T-helper 2 cell treated with Interferon-gamma antibody and Interleukin-4, amounts not matched to agents 5 μg/mL and 100 μg/mL, for 36 hours (primary cell): ENCODE data around the gene PTCH2.
"Not testable (repeated sequence)": the region's sequence is repeated elsewhere in the genome, so short reads cannot be mapped to it uniquely, and the experiment has no call there.

Experiments used
- DNase-seq: peaks from one replicate; pipeline ENCODE4 v3.0.0; 2021; ENCODE audit warnings: low spot score
- H3K27ac Mint-ChIP-seq: one replicate; pipeline ENCODE4 v1.8.0; 2021; ENCODE audit warnings: mild to moderate bottlenecking, mixed read lengths
- H3K27me3 Mint-ChIP-seq: one replicate; pipeline ENCODE4 v1.8.0; 2021; ENCODE audit warnings: low read depth, mixed read lengths
- H3K36me3 Mint-ChIP-seq: one replicate; pipeline ENCODE4 v1.8.0; 2021; ENCODE audit warnings: low read depth, mixed read lengths
- H3K4me1 Mint-ChIP-seq: one replicate; pipeline ENCODE4 v1.8.0; 2021; ENCODE audit warnings: low read depth, mixed read lengths
- H3K4me3 Mint-ChIP-seq: one replicate; pipeline ENCODE4 v1.8.0; 2022; ENCODE audit warnings: mild to moderate bottlenecking, moderate library complexity, mixed read lengths
- H3K9me3 Mint-ChIP-seq: one replicate; pipeline ENCODE4 v1.8.0; 2021; ENCODE audit warnings: mixed read lengths

PTCH2 gene

GRCh38 chr1:44855742-44856141, 12.7 kb upstream of the PTCH2 start:
- DNase-seq, result no peak
- Mint-ChIP-seq H3K27ac (no peak overlapping the region), H3K4me3 (no peak overlapping the region), H3K36me3 (peaks cover 13% of the 10 kb centered on the region), H3K9me3 (no peaks in the 10 kb centered on the region), H3K4me1 (peaks cover 3% of the 10 kb centered on the region), H3K27me3 (no peaks in the 10 kb centered on the region)

- Mint-ChIP-seq H3K4me3 (no peak overlapping the region), H3K27ac (no peak overlapping the region), H3K9me3 (no peaks in the 10 kb centered on the region), H3K4me1 (no peaks in the 10 kb centered on the region), H3K36me3 (peaks cover 13% of the 10 kb centered on the region), H3K27me3 (no peaks in the 10 kb centered on the region)
- no peak for DNase-seq
These were observed 11.9 kb upstream of the PTCH2 start for GRCh38 chr1:44854970-44855369.

GRCh38 chr1:44853201-44853600, 10.1 kb upstream of the PTCH2 start:
- no peaks in the 10 kb centered on the region for H3K9me3 Mint-ChIP-seq
- H3K4me3 Mint-ChIP-seq, result no peak overlapping the region
- no peaks in the 10 kb centered on the region for H3K4me1 Mint-ChIP-seq
- peaks cover 13% of the 10 kb centered on the region for H3K36me3 Mint-ChIP-seq
- no peak overlapping the region for H3K27ac Mint-ChIP-seq
- no peak for DNase-seq
- H3K27me3 Mint-ChIP-seq, result no peaks in the 10 kb centered on the region

GRCh38 chr1:44851308-44851707, 8.3 kb upstream of the PTCH2 start:
- H3K4me3 Mint-ChIP-seq, result no peak overlapping the region
- no peak for DNase-seq
- H3K27ac Mint-ChIP-seq, result no peak overlapping the region
- H3K9me3 Mint-ChIP-seq, result no peaks in the 10 kb centered on the region
- H3K27me3 Mint-ChIP-seq, result no peaks in the 10 kb centered on the region
- H3K36me3 Mint-ChIP-seq, result peaks cover 9% of the 10 kb centered on the region
- no peaks in the 10 kb centered on the region for H3K4me1 Mint-ChIP-seq

- no peak overlapping the region for H3K27ac Mint-ChIP-seq
- H3K4me1 Mint-ChIP-seq, result no peaks in the 10 kb centered on the region
- no peak overlapping the region for H3K4me3 Mint-ChIP-seq
- peaks cover 5% of the 10 kb centered on the region for H3K36me3 Mint-ChIP-seq
- peaks cover 2% of the 10 kb centered on the region for H3K27me3 Mint-ChIP-seq
- no peak for DNase-seq
- no peaks in the 10 kb centered on the region for H3K9me3 Mint-ChIP-seq
These were observed 6.6 kb upstream of the PTCH2 start for GRCh38 chr1:44849575-44850132.

GRCh38 chr1:44848456-44849181, 5.6 kb upstream of the PTCH2 start:
- Mint-ChIP-seq H3K4me3 (no peak overlapping the region), H3K27ac (no peak overlapping the region), H3K9me3 (no peaks in the 10 kb centered on the region), H3K36me3 (peaks cover 7% of the 10 kb centered on the region), H3K27me3 (peaks cover 10% of the 10 kb centered on the region), H3K4me1 (no peaks in the 10 kb centered on the region)
- no peak for DNase-seq

- peaks cover 10% of the 10 kb centered on the region for H3K27me3 Mint-ChIP-seq
- H3K4me3 Mint-ChIP-seq, result no peak overlapping the region
- H3K4me1 Mint-ChIP-seq, result no peaks in the 10 kb centered on the region
- no peaks in the 10 kb centered on the region for H3K9me3 Mint-ChIP-seq
- peaks cover 5% of the 10 kb centered on the region for H3K36me3 Mint-ChIP-seq
- DNase-seq, result no peak
- H3K27ac Mint-ChIP-seq, result no peak overlapping the region
These were observed 4.8 kb upstream of the PTCH2 start for GRCh38 chr1:44847845-44848244.

GRCh38 chr1:44846985-44847384, 3.9 kb upstream of the PTCH2 start:
- DNase-seq, result no peak
- no peaks in the 10 kb centered on the region for H3K4me1 Mint-ChIP-seq
- no peaks in the 10 kb centered on the region for H3K9me3 Mint-ChIP-seq
- no peak overlapping the region for H3K27ac Mint-ChIP-seq
- H3K36me3 Mint-ChIP-seq, result peaks cover 5% of the 10 kb centered on the region
- no peak overlapping the region for H3K4me3 Mint-ChIP-seq
- peaks cover 17% of the 10 kb centered on the region for H3K27me3 Mint-ChIP-seq

GRCh38 chr1:44842486-44842861, 579 bp downstream of the PTCH2 start:
- peaks cover 26% of the 10 kb centered on the region for H3K27me3 Mint-ChIP-seq
- no peak overlapping the region for H3K27ac Mint-ChIP-seq
- H3K4me3 Mint-ChIP-seq, result peak overlapping the region; percentile 43

GRCh38 chr1:44839576-44839975, 3.5 kb downstream of the PTCH2 start:
- DNase-seq, result no peak
- Mint-ChIP-seq H3K27me3 (peaks cover 24% of the 10 kb centered on the region), H3K9me3 (no peaks in the 10 kb centered on the region), H3K4me1 (peaks cover 8% of the 10 kb centered on the region), H3K4me3 (no peak overlapping the region), H3K27ac (no peak overlapping the region), H3K36me3 (peaks cover 5% of the 10 kb centered on the region)

More at GRCh38 chr1:44842486-44842861, 579 bp downstream of the PTCH2 start:
- Mint-ChIP-seq H3K9me3 (no peaks in the 10 kb centered on the region), H3K4me1 (no peaks in the 10 kb centered on the region), H3K36me3 (peaks cover 5% of the 10 kb centered on the region)
- no peak for DNase-seq

- not testable (repeated sequence) for H3K4me3 Mint-ChIP-seq, H3K36me3 Mint-ChIP-seq, H3K27ac Mint-ChIP-seq, H3K9me3 Mint-ChIP-seq, DNase-seq
- Mint-ChIP-seq H3K27me3 (peaks cover 17% of the 10 kb centered on the region), H3K4me1 (peaks cover 11% of the 10 kb centered on the region)
These were observed 4.8 kb downstream of the PTCH2 start for GRCh38 chr1:44838294-44838693.

GRCh38 chr1:44835738-44836675, 7.0 kb downstream of the PTCH2 start:
- Mint-ChIP-seq H3K36me3 (no peaks in the 10 kb centered on the region), H3K27ac (peak overlapping the region; percentile 4), H3K4me3 (no peak overlapping the region), H3K4me1 (peaks cover 11% of the 10 kb centered on the region), H3K27me3 (no peaks in the 10 kb centered on the region), H3K9me3 (no peaks in the 10 kb centered on the region)
- peak; percentile 72 for DNase-seq

GRCh38 chr1:44834328-44834727, 8.7 kb downstream of the PTCH2 start:
- H3K4me1 Mint-ChIP-seq, result peaks cover 11% of the 10 kb centered on the region
- H3K9me3 Mint-ChIP-seq, result no peaks in the 10 kb centered on the region
- no peak overlapping the region for H3K4me3 Mint-ChIP-seq
- no peak for DNase-seq
- H3K36me3 Mint-ChIP-seq, result no peaks in the 10 kb centered on the region
- no peaks in the 10 kb centered on the region for H3K27me3 Mint-ChIP-seq
- H3K27ac Mint-ChIP-seq, result no peak overlapping the region

GRCh38 chr1:44832056-44832705, 10.9 kb downstream of the PTCH2 start:
- Mint-ChIP-seq H3K27ac (no peak overlapping the region), H3K9me3 (no peaks in the 10 kb centered on the region), H3K4me3 (no peak overlapping the region), H3K36me3 (no peaks in the 10 kb centered on the region), H3K27me3 (no peaks in the 10 kb centered on the region), H3K4me1 (peaks cover 11% of the 10 kb centered on the region)
- no peak for DNase-seq
